H9 (cell line): Measurements from ENCODE around the gene ANKRD11. TPM values are rescaled to one million over a fixed set of nuclear protein-coding genes. Genes with fewer than 3 reads are reported as not detected.

ENCODE experiments used
- DNase-seq: peaks from one replicate; pipeline ENCODE4 v3.0.0-alpha.2; 2017
- H2AFZ ChIP-seq: one replicate; pipeline ENCODE4 v1.6.1; 2013; ENCODE audit warnings: mild to moderate bottlenecking, low read length, control low read depth, moderate library complexity
- H2AK5ac ChIP-seq: 2 replicates; pipeline ENCODE4 v1.6.1; 2013; ENCODE audit warnings: low read length, control low read depth, mixed read lengths; ENCODE audit not compliant: insufficient read length
- H2BK120ac ChIP-seq: one replicate; pipeline ENCODE4 v1.6.1; 2013; ENCODE audit warnings: low read depth, mild to moderate bottlenecking, low read length, control low read depth, inconsistent platforms; ENCODE audit not compliant: poor library complexity, severe bottlenecking
- H2BK12ac ChIP-seq: 2 replicates; pipeline ENCODE4 v1.6.1; 2013; ENCODE audit warnings: low read length, control low read depth, mixed read lengths, low read depth; ENCODE audit not compliant: insufficient read length
- H2BK15ac ChIP-seq: 2 replicates; pipeline ENCODE4 v1.6.1; 2013; ENCODE audit warnings: low read depth, low read length, control low read depth
- H2BK20ac ChIP-seq: one replicate; pipeline ENCODE4 v1.6.1; 2013; ENCODE audit warnings: low read depth, mild to moderate bottlenecking, low read length, control low read depth, inconsistent platforms; ENCODE audit not compliant: poor library complexity, severe bottlenecking
- H2BK5ac ChIP-seq: 2 replicates; pipeline ENCODE4 v1.6.1; 2013; ENCODE audit warnings: low read length, control low read depth, mixed read lengths; ENCODE audit not compliant: insufficient read length
- H3K14ac ChIP-seq: 2 replicates; pipeline ENCODE4 v1.6.1; 2013; ENCODE audit warnings: low read length, control low read depth; ENCODE audit not compliant: insufficient read depth
- H3K18ac ChIP-seq: 2 replicates; pipeline ENCODE4 v1.6.1; 2013; ENCODE audit warnings: low read depth, mild to moderate bottlenecking, mixed read lengths, low read length, control low read depth; ENCODE audit not compliant: insufficient read length
- H3K23ac ChIP-seq: 2 replicates; pipeline ENCODE4 v1.6.1; 2013; ENCODE audit warnings: low read length, control low read depth, mixed read lengths, low read depth; ENCODE audit not compliant: insufficient read length
- H3K23me2 ChIP-seq: 2 replicates; pipeline ENCODE4 v1.6.1; 2013; ENCODE audit warnings: low read depth, mild to moderate bottlenecking, mixed read lengths, low read length, control low read depth; ENCODE audit not compliant: insufficient read length, poor library complexity, severe bottlenecking
- H3K27ac ChIP-seq: 2 replicates; pipeline ENCODE4 v1.5.1; 2013; ENCODE audit warnings: low read length, control low read depth, mixed read lengths, low read depth; ENCODE audit not compliant: insufficient read length
- H3K27me3 ChIP-seq: 2 replicates; pipeline ENCODE4 v1.6.1; 2013; ENCODE audit warnings: low read length, control low read depth, inconsistent platforms; ENCODE audit not compliant: insufficient read depth
- H3K4ac ChIP-seq: 2 replicates; pipeline ENCODE4 v1.6.1; 2013; ENCODE audit warnings: low read depth, mild to moderate bottlenecking, control low read depth, inconsistent platforms, low read length, moderate library complexity
- H3K4me1 ChIP-seq: 2 replicates; pipeline ENCODE4 v1.6.1; 2013; ENCODE audit warnings: low read length, control low read depth, inconsistent platforms; ENCODE audit not compliant: insufficient read depth
- H3K4me2 ChIP-seq: 2 replicates; pipeline ENCODE4 v1.6.1; 2013; ENCODE audit warnings: low read length, control low read depth, mixed read lengths; ENCODE audit not compliant: insufficient read length, insufficient read depth
- H3K56ac ChIP-seq: 2 replicates; pipeline ENCODE4 v1.6.1; 2013; ENCODE audit warnings: low read depth, mild to moderate bottlenecking, mixed read lengths, low read length, control low read depth; ENCODE audit not compliant: insufficient read length
- H3K79me1 ChIP-seq: 2 replicates; pipeline ENCODE4 v1.6.1; 2013; ENCODE audit warnings: low read depth, mild to moderate bottlenecking, moderate library complexity, low read length, control low read depth, inconsistent platforms; ENCODE audit not compliant: insufficient read depth, poor library complexity, severe bottlenecking
- H3K79me2 ChIP-seq: 2 replicates; pipeline ENCODE4 v1.6.1; 2013; ENCODE audit warnings: low read length, control low read depth, inconsistent platforms; ENCODE audit not compliant: insufficient read depth
- H3K9ac ChIP-seq: 2 replicates; pipeline ENCODE4 v1.6.1; 2013; ENCODE audit warnings: low read length, control low read depth, mixed read lengths; ENCODE audit not compliant: insufficient read length; ENCODE audit errors: extremely low read depth
- H3K9me3 ChIP-seq: one replicate; pipeline ENCODE4 v1.6.1; 2013; ENCODE audit warnings: low read depth, low read length, inconsistent platforms; ENCODE audit not compliant: control insufficient read depth
- H3T11ph ChIP-seq: one replicate; pipeline ENCODE4 v1.6.1; 2013; ENCODE audit warnings: mild to moderate bottlenecking, low read length, control low read depth, inconsistent platforms
- H4K20me1 ChIP-seq: one replicate; pipeline ENCODE4 v1.6.1; 2013; ENCODE audit not compliant: control insufficient read depth, insufficient read length, insufficient read depth
- H4K5ac ChIP-seq: 2 replicates; pipeline ENCODE4 v1.6.1; 2013; ENCODE audit warnings: low read depth, mild to moderate bottlenecking, mixed read lengths, low read length, control low read depth; ENCODE audit not compliant: insufficient read length
- H4K8ac ChIP-seq: replicated peaks from 2 replicates; pipeline ENCODE4 v1.6.1; 2013; ENCODE audit warnings: low read length, control low read depth, mixed read lengths, low read depth; ENCODE audit not compliant: insufficient read length
- H4K91ac ChIP-seq: 2 replicates; pipeline ENCODE4 v1.6.1; 2013; ENCODE audit warnings: low read depth, mild to moderate bottlenecking, moderate library complexity, mixed read lengths, low read length, control low read depth; ENCODE audit not compliant: insufficient read length
- H3K27ac Mint-ChIP-seq, 3 experiments: 2 replicates in 2 of 3; 3 replicates in 1 of 3; pipeline ENCODE4 v1.8.0; 2020 to 2021; ENCODE audit warnings: mixed read lengths in 3 of 3, mild to moderate bottlenecking in 1 of 3, moderate library complexity in 1 of 3
- H3K27me3 Mint-ChIP-seq: 2 replicates; pipeline ENCODE4 v1.8.0; 2021; ENCODE audit warnings: low read depth, mild to moderate bottlenecking, moderate library complexity, mixed read lengths
- H3K36me3 Mint-ChIP-seq, 3 experiments: 2 replicates in 2 of 3; 3 replicates in 1 of 3; pipeline ENCODE4 v1.8.0; 2020 to 2021; ENCODE audit warnings: low read depth in 3 of 3, mixed read lengths in 3 of 3; ENCODE audit not compliant: insufficient read depth in 1 of 3
- H3K4me1 Mint-ChIP-seq, 2 experiments: 2 replicates each; pipeline ENCODE4 v1.8.0; 2020; ENCODE audit warnings: mixed read lengths in 2 of 2
- H3K4me3 Mint-ChIP-seq, 2 experiments: 2 replicates in 1 of 2; 3 replicates in 1 of 2; pipeline ENCODE4 v1.8.0; 2020 to 2021; ENCODE audit warnings: mild to moderate bottlenecking in 2 of 2, mixed read lengths in 2 of 2, moderate library complexity in 1 of 2
- H3K9me3 Mint-ChIP-seq, 2 experiments: 2 replicates in 1 of 2; 3 replicates in 1 of 2; pipeline ENCODE4 v1.8.0; 2020; ENCODE audit warnings: mild to moderate bottlenecking in 2 of 2, mixed read lengths in 2 of 2, moderate library complexity in 1 of 2
- CTCF ChIP-seq: fragments of 200-600 bp; sonication (generic); conservative IDR thresholded peaks from 3 replicates; pipeline ENCODE4 v1.8.0; 2021; ENCODE audit warnings: antibody characterized with exemption, mild to moderate bottlenecking
- WGBS: extraction: QIAGEN DNeasy Blood & Tissue Kit; methylation state at CpG from one replicate; pipeline ENCODE4 v1.1.7; 2013; ENCODE audit warnings: missing lambda C conversion rate, low lambda C conversion rate, mixed read lengths; ENCODE audit not compliant: insufficient read length; ENCODE audit errors: extremely low coverage; 5-methylcytosine and 5-hydroxymethylcytosine counted together
- total RNA-seq: library from RNA; stranded (reverse); gene quantifications from 2 replicates; pipeline ENCODE4 v1.2.1, GENCODE V29; 2021

The ANKRD11 gene
- total RNA-seq, 1 experiment from 2014 or later = 181 TPM

GRCh38 chr16:89277641-89278341 is 212.6 kb downstream of the ANKRD11 start:
- TF ChIP-seq CTCF = no peak
- Histone ChIP-seq H4K91ac (no peak overlapping the region), H3T11ph (no peak overlapping the region), H4K5ac (no peak overlapping the region), H2BK15ac (no peak overlapping the region), H2BK12ac (no peak overlapping the region), H3K23ac (no peak overlapping the region), H3K9me3 (no peaks in the 10 kb centered on the region), H3K23me2 (no peaks in the 10 kb centered on the region), H3K4ac (no peak overlapping the region), H2BK20ac (no peak overlapping the region), H3K79me2 (no peaks in the 10 kb centered on the region; the same call in 1 of the 2 replicates), H3K4me1 (no peaks in the 10 kb centered on the region), H3K14ac (no peak overlapping the region; the same call in 1 of the 2 replicates), H4K8ac (no peak overlapping the region), H2AK5ac (no peak overlapping the region), H3K56ac (no peak overlapping the region), H2AFZ (no peak overlapping the region), H3K4me2 (no peak overlapping the region), H2BK120ac (no peak overlapping the region), H3K9ac (no peak overlapping the region), H4K20me1 (no peaks in the 10 kb centered on the region), H3K18ac (no peak overlapping the region), H2BK5ac (no peak overlapping the region), H3K79me1 (peaks cover 3% of the 10 kb centered on the region), H3K27me3 (no peaks in the 10 kb centered on the region), H3K27ac (no peak overlapping the region)
- H3K36me3 Mint-ChIP-seq = peaks cover 22 to 63% (median 62%) of the 10 kb centered on the region in 3 experiments
- no peaks in the 10 kb centered on the region for H3K9me3 Mint-ChIP-seq
- H3K27ac Mint-ChIP-seq = peak overlapping the region in 2 of 3 experiments; percentile 52 to 59; a peak in 2 of 7 replicates
- no peak for DNase-seq
- no CpG with 5 or more reads among the region's 33 CpGs for WGBS
- H3K27me3 Mint-ChIP-seq = no peaks in the 10 kb centered on the region
- H3K4me3 Mint-ChIP-seq = no peak overlapping the region
- no peaks in the 10 kb centered on the region for H3K4me1 Mint-ChIP-seq
